Calu3 (cell line): ENCODE data around the gene SYMPK. TPM values are rescaled to one million over a fixed set of nuclear protein-coding genes. Genes with fewer than 3 reads are reported as not detected.

ENCODE experiments used
- BruUV-seq: library from RNA; stranded (reverse); fragments of 400-500 nt; replicated peaks from 2 replicates; lab custom pipeline; 2021; lab: Mats Ljungman, UMichigan
- CTCF ChIA-PET: fragments of 300-600 bp; sonication (Branson Sonifier 250); formaldehyde crosslinking; loops from one replicate; lab custom pipeline; 2022; ENCODE audit warnings: antibody characterized with exemption; lab: Charles Lee
- DNase-seq: peaks from one replicate; pipeline ENCODE4 v3.0.0; 2022
- H3K27ac Mint-ChIP-seq: one replicate; pipeline ENCODE4 v1.8.0; 2022; ENCODE audit warnings: mixed read lengths; ENCODE audit not compliant: unreplicated experiment
- H3K27me3 Mint-ChIP-seq: one replicate; pipeline ENCODE4 v1.8.0; 2022; ENCODE audit warnings: mixed read lengths; ENCODE audit not compliant: unreplicated experiment
- H3K36me3 Mint-ChIP-seq: one replicate; pipeline ENCODE4 v1.8.0; 2022; ENCODE audit warnings: mild to moderate bottlenecking, moderate library complexity, mixed read lengths; ENCODE audit not compliant: insufficient read depth, unreplicated experiment
- H3K4me1 Mint-ChIP-seq: one replicate; pipeline ENCODE4 v1.8.0; 2022; ENCODE audit warnings: mild to moderate bottlenecking, low read depth, mixed read lengths; ENCODE audit not compliant: unreplicated experiment
- H3K4me3 Mint-ChIP-seq: one replicate; pipeline ENCODE4 v1.8.0; 2022; ENCODE audit warnings: mild to moderate bottlenecking, low read depth, moderate library complexity, mixed read lengths; ENCODE audit not compliant: unreplicated experiment
- H3K9me3 Mint-ChIP-seq: one replicate; pipeline ENCODE4 v1.8.0; 2022; ENCODE audit warnings: low read depth, mixed read lengths; ENCODE audit not compliant: unreplicated experiment
- CTCF ChIP-seq: fragments of 200-600 bp; IDR thresholded peaks from one replicate; pipeline ENCODE4 v1.8.0; 2022; ENCODE audit warnings: antibody characterized with exemption; ENCODE audit not compliant: unreplicated experiment
- intact Hi-C: fragments of 100-400 bp; cut with micrococcal nuclease; formaldehyde crosslinking; loops from one replicate; pipeline ENCODE4 v1.10.0; 2022; ENCODE audit not compliant: unreplicated experiment
- total RNA-seq: library from RNA; stranded (reverse); gene quantifications from 2 replicates; pipeline ENCODE4 v1.2.3, GENCODE V29; 2022

The SYMPK gene
- total RNA-seq, 1 experiment from 2014 or later, result 130 TPM

DNA sequence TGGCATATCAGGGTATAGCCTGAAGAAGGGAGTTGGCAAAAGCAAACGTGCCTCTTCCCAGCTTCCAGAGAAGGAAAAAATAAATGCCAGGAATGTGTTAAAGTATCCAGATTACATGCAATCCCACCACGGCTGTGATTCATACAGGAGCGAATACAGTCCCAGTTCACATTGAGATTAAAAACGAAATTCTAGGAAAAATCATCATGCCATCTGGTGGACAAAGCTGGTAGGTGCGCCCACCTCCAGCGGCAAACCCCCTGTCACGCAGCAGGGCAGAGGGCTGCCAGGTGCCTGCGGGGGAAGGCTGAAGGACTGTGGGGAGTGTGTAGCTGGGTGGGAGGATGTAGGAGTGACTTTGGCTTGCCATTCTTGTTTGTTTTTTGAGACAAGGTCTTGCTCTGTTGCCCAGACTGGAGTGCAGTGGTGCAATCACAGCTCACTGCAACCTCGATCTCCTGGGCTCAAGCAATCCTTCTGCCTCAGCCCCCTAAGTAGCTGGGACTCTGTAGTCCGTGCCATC lies 63.9 kb downstream of the SYMPK start:
- DNase-seq, result peak; percentile 77
- TF ChIP-seq CTCF, result peak; percentile 83
- Mint-ChIP-seq H3K4me1 (peaks cover 9% of the 10 kb centered on the region), H3K9me3 (no peaks in the 10 kb centered on the region), H3K4me3 (no peak overlapping the region), H3K36me3 (peaks cover 1% of the 10 kb centered on the region), H3K27ac (no peak overlapping the region), H3K27me3 (peaks cover 22% of the 10 kb centered on the region)
- intact Hi-C loops, result loop anchor here (2.0 kb wide), 1 partner anchor 30 kb away; the partner anchor contains the start of gene SIX5
- CTCF ChIA-PET, result interaction anchor here (0.6 to 2.2 kb wide), 10 partner anchors 14 to 456 kb away, joined by 3 to 43 read pairs (median 3); partner anchors contain the start of genes DMPK, QPCTL, SIX5 and SNRPD2
- BruUV-seq, result no TSS peak

DNA sequence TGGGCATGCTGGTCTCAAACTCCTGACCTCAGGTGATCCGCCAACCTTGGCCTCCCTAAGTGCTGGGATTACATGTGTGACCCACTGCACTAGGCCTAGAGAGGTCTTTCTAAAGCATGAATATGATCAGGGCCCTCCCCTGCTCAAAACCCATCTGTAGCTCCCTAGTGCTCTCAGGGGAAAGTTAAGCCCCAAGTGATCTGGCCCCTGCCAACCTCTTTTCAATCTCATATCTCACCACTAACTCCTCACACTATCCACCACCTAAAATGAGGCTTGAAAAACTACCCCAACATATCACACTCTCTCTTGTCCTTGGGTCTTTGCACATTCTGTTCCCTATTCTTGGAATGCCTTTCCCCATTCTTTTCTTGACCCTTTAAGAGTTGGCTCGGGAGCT lies 68.3 kb downstream of the SYMPK start:
- H3K36me3 Mint-ChIP-seq, result peaks cover 39% of the 10 kb centered on the region
- intact Hi-C loops, result no loop called here
- BruUV-seq, result no TSS peak
- peak overlapping the region; percentile 7 for H3K27ac Mint-ChIP-seq
- TF ChIP-seq CTCF, result no peak
- H3K4me1 Mint-ChIP-seq, result peaks cover 41% of the 10 kb centered on the region
- H3K9me3 Mint-ChIP-seq, result no peaks in the 10 kb centered on the region
- no peak overlapping the region for H3K4me3 Mint-ChIP-seq
- CTCF ChIA-PET, result interaction anchor here (0.6 to 1.5 kb wide), 2 partner anchors 12 to 25 kb away, joined by 7 read pairs; partner anchors contain the start of genes DMPK and SIX5
- H3K27me3 Mint-ChIP-seq, result peaks cover 26% of the 10 kb centered on the region
- no peak for DNase-seq

DNA sequence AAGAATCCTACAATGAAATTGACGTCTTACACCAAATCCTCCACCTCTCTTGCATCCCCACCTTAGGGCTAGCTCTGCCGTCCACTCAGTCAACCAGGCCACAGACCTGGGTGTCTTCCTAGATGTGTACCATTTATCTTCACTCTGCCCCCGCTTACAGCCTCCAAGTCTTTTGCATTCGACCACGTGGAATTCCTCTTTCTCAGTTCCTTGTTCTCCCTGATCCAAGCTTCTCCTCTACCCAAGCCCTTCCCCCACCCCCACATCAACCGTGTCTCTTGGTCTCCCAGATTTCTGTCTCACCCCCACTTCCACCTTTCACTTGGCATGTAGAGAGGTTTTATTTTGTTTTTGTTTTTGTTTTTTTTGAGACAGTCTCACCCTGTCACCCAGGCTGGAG lies 69.1 kb downstream of the SYMPK start:
- Mint-ChIP-seq H3K36me3 (peaks cover 45% of the 10 kb centered on the region), H3K9me3 (no peaks in the 10 kb centered on the region), H3K4me1 (peaks cover 35% of the 10 kb centered on the region), H3K4me3 (peak overlapping the region; percentile 93), H3K27me3 (peaks cover 26% of the 10 kb centered on the region), H3K27ac (peak overlapping the region; percentile 83)
- no TSS peak for BruUV-seq
- intact Hi-C loops, result no loop called here
- CTCF ChIA-PET, result interaction anchor here (1.5 kb wide), 1 partner anchor 24 kb away, joined by 7 read pairs; the partner anchor contains the start of gene SIX5
- DNase-seq, result no peak
- no peak for TF ChIP-seq CTCF

DNA sequence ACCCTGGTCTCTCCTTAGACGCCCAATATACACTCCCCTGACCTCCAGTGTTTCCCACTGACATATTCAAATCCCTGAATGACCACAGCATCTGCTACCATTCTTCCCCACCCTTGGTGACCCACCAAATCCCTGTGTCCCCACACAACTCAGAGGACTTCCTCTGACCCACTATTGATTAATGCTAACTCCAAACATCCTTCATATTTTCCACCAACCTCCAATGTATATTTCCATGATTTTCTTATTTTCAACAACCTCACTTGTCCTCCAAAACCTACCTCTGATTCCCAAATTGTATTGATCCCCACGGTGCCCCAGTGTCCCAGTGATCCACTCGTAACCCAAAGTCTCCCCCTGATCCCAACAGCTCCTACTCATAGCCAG lies 69.8 kb downstream of the SYMPK start:
- CTCF ChIA-PET, result interaction anchor here (0.6 to 1.8 kb wide), 7 partner anchors 12 to 149 kb away, joined by 3 to 16 read pairs (median 4); partner anchors contain the start of gene SIX5
- DNase-seq, result no peak
- Mint-ChIP-seq H3K9me3 (no peaks in the 10 kb centered on the region), H3K4me3 (peak overlapping the region; percentile 93), H3K27me3 (peaks cover 26% of the 10 kb centered on the region), H3K36me3 (peaks cover 46% of the 10 kb centered on the region), H3K27ac (peak overlapping the region; percentile 83), H3K4me1 (peaks cover 33% of the 10 kb centered on the region)
- TF ChIP-seq CTCF, result no peak
- no TSS peak for BruUV-seq
- intact Hi-C loops, result no loop called here
